Measurements from ENCODE around the gene PPP1R3D. TPM values are rescaled to one million over a fixed set of nuclear protein-coding genes. Genes with fewer than 3 reads are reported as not detected.

PPP1R3D gene
- total and polyA plus RNA-seq, 2 of the 8 experiments (the other 6 are each of a cell fraction or from before 2014, with no cell fraction given), result 1.4 to 3.9 TPM

DNA sequence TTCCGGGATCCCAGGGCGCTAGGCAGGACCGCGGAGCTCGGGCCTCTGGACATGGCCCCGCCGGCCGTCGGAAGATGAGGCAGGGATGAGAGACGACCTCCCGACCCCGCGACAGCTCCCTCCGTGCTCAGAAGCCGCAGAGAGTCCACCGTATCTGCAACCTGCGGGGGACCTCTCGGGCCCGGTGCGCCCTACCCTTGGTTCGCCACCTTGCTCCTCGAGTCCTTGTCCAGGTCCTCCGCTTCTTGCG lies 301 bp downstream of the PPP1R3D start:
- Histone ChIP-seq H3K79me1 (ENCODE audit: low read depth, low read length) (no peaks in the 10 kb centered on the region), H2BK5ac (ENCODE audit: low read depth, low read length) (no peak overlapping the region), H3K9ac (replicated peaks in 1 of 4; ENCODE audit: extremely low read depth in 1 of 4, low read depth in 3 of 4, low read length in 3 of 4) (no peak overlapping the region), H3K27me3 (replicated peaks in 1 of 4; ENCODE audit: control insufficient read depth in 3 of 4, extremely low read depth in 1 of 4, insufficient read depth in 3 of 4, low read length in 3 of 4) (peaks cover 9 to 19% (median 16%) of the 10 kb centered on the region in 4 experiments), H3K4me1 (replicated peaks in 1 of 4; ENCODE audit: control insufficient read depth in 3 of 4, insufficient read depth in 4 of 4, low read length in 3 of 4) (peaks cover 0 to 6% (median 2%) of the 10 kb centered on the region in 4 experiments; a peak in 4 of 7 replicates), H3K4me3 (ENCODE audit: extremely low read depth in 1 of 4, insufficient read depth in 2 of 4, low read depth in 3 of 4, low read length in 4 of 4) (peak overlapping the region; percentile 61 to 88 (median 75)), H3K18ac (ENCODE audit: extremely low read depth, low read length) (0 out of 2 replicates have a peak overlapping the region, but pooled peaks have one; percentile 14), H2BK20ac (ENCODE audit: low read length) (no peak overlapping the region), H4K5ac (ENCODE audit: insufficient read length, low read depth, low read length) (peak overlapping the region; percentile 35), H2BK12ac (ENCODE audit: low read depth, low read length) (no peak overlapping the region), H3K56ac (replicated peaks; ENCODE audit: insufficient read length, low read depth, low read length) (no peak overlapping the region), H3K79me2 (ENCODE audit: control insufficient read depth in 1 of 2, insufficient read depth in 2 of 2, low read length in 2 of 2) (peaks cover 0 to 5% of the 10 kb centered on the region in 2 experiments; a peak in 1 of 4 replicates), H4K20me1 (replicated peaks in 1 of 2; ENCODE audit: control insufficient read depth in 1 of 2, insufficient read depth in 2 of 2, low read length in 2 of 2) (peaks cover 0 to 7% of the 10 kb centered on the region in 2 experiments), H3K9me3 (ENCODE audit: insufficient read depth in 2 of 2, low read depth in 1 of 2, low read length in 1 of 2) (peaks cover 5 to 9% of the 10 kb centered on the region in 2 experiments; a peak in 3 of 4 replicates), H3K14ac (ENCODE audit: insufficient read length) (no peak overlapping the region), H3K23ac (ENCODE audit: insufficient read length) (no peak overlapping the region), H3K4ac (replicated peaks; ENCODE audit: insufficient read length, low read depth, low read length) (no peak overlapping the region), H3K36me3 (ENCODE audit: control insufficient read depth in 2 of 4, insufficient read depth in 4 of 4, low read length in 3 of 4) (peaks cover 0 to 16% (median 7%) of the 10 kb centered on the region in 4 experiments; a peak in 4 of 8 replicates), H4K91ac (replicated peaks; ENCODE audit: insufficient read length, low read length) (no peak overlapping the region), H3K4me2 (ENCODE audit: insufficient read depth in 1 of 2, low read depth in 2 of 2, low read length in 2 of 2) (peak overlapping the region; percentile 83 to 93), H2AK5ac (ENCODE audit: low read depth, low read length) (no peak overlapping the region), H4K8ac (ENCODE audit: extremely low read depth, insufficient read depth, low read length) (peak overlapping the region; percentile 93; the same call in 1 of the 2 replicates), H3K27ac (ENCODE audit: low read depth, low read length) (no peak overlapping the region), H2BK15ac (ENCODE audit: low read length) (no peak overlapping the region), H2BK120ac (replicated peaks; ENCODE audit: low read depth, low read length) (no peak overlapping the region), H2AFZ (ENCODE audit: low read length) (0 out of 2 replicates have a peak overlapping the region, but pooled peaks have one; percentile 37), H3K23me2 (ENCODE audit: low read depth, low read length) (peaks cover 12% of the 10 kb centered on the region)
- ChIA-PET CTCF (ENCODE audit: partially characterized antibody) (interaction anchor here (0.7 kb wide), 2 partner anchors 10 to 1559 kb away, joined by 3 read pairs; no protein-coding TSS in a partner anchor), POLR2A (ENCODE audit: partially characterized antibody) (interaction anchor here (0.8 to 2.3 kb wide), 7 partner anchors 9 to 55 kb away, joined by 3 to 8 read pairs (median 3); partner anchors contain the start of gene CDH26)
- no peak for FAIRE-seq
- no peak for DNase-seq (ENCODE audit: low read depth in 1 of 2, low spot score in 2 of 2)
- 1% methylated on average over 15 of the region's 24 CpGs; no CpG with 5 or more reads in 1 of the 2 experiments for WGBS, 2 experiments (ENCODE audit: extremely low coverage in 1 of 2, insufficient coverage in 1 of 2, insufficient read length in 1 of 2, insufficient replicate concordance in 2 of 2, low coverage in 1 of 2, low lambda C conversion rate in 2 of 2, missing lambda C conversion rate in 1 of 2)
- TF ChIP-seq KDM4A (IDR thresholded peaks at IDR 0.05; ENCODE audit: low read depth, low read length, severe bottlenecking), result peak; percentile 56
- peak; percentile 39 for TF ChIP-seq EZH2 (IDR thresholded peaks at IDR 0.05; ENCODE audit: low read depth, low read length, severe bottlenecking)
- no peak for TF ChIP-seq TBP (IDR thresholded peaks at IDR 0.05; ENCODE audit: low read depth, low read length)
- TF ChIP-seq TAF7 (optimal IDR thresholded peaks at IDR 0.05; ENCODE audit: borderline replicate concordance, low read depth, low read length), result peak; percentile 2

All from H1 (cell line).